ENCODE measurements around the gene DAB2IP.
"Not testable (repeated sequence)": the region's sequence is repeated elsewhere in the genome, so short reads cannot be mapped to it uniquely, and the experiment has no call there.

The DAB2IP gene

DNA sequence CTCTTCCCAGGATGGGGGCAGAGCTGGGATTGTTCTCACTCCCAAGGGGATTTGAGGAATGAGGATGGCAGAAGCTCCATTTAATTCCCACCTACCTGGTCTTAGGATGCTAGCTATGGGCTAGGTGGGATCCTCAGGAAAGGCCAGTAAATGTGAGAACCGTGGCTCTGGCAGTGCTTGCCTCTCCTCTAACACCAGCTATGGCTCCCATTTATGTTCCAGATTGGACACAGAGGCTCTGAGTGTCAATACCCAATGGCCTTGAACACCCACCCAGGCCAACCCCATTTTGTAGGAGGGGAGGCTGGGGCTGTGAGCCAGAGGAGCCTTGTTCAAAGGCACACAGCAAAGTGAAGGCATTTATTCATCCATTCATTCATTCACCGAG, 10.2 kb upstream of the DAB2IP start:
- ATAC-seq (ENCODE audit: insufficient read depth, low read depth), result no peak
- Histone ChIP-seq H4K20me1 (ENCODE audit: insufficient read depth, low read length) (no peaks in the 10 kb centered on the region), H3K4me2 (ENCODE audit: insufficient read depth, low read length) (no peak overlapping the region), H3K4me3 (ENCODE audit: low read depth in 1 of 2, low read length in 2 of 2) (no peak overlapping the region), H3K36me3 (ENCODE audit: insufficient read depth, low read length) (no peaks in the 10 kb centered on the region), H3K27me3 (ENCODE audit: insufficient read depth, low read length, poor library complexity) (no peaks in the 10 kb centered on the region), H3K27ac (ENCODE audit: low read length) (no peak overlapping the region), H2AFZ (ENCODE audit: low read depth, low read length) (no peak overlapping the region), H3K9me3 (ENCODE audit: insufficient read depth, low read length, severe bottlenecking) (no peaks in the 10 kb centered on the region), H3K9ac (ENCODE audit: low read depth, low read length) (no peak overlapping the region), H3K79me2 (ENCODE audit: insufficient read depth, low read length) (no peaks in the 10 kb centered on the region), H3K4me1 (ENCODE audit: insufficient read depth, low read length) (no peaks in the 10 kb centered on the region)
- DNase-seq, result no peak
- TF ChIP-seq, protein P1, sequence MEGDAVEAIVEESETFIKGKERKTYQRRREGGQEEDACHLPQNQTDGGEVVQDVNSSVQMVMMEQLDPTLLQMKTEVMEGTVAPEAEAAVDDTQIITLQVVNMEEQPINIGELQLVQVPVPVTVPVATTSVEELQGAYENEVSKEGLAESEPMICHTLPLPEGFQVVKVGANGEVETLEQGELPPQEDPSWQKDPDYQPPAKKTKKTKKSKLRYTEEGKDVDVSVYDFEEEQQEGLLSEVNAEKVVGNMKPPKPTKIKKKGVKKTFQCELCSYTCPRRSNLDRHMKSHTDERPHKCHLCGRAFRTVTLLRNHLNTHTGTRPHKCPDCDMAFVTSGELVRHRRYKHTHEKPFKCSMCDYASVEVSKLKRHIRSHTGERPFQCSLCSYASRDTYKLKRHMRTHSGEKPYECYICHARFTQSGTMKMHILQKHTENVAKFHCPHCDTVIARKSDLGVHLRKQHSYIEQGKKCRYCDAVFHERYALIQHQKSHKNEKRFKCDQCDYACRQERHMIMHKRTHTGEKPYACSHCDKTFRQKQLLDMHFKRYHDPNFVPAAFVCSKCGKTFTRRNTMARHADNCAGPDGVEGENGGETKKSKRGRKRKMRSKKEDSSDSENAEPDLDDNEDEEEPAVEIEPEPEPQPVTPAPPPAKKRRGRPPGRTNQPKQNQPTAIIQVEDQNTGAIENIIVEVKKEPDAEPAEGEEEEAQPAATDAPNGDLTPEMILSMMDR (IDR thresholded peaks at IDR 0.05; ENCODE audit: borderline replicate concordance, extremely low read depth, low read length, poor library complexity, severe bottlenecking), result no peak
- TF ChIP-seq EZH2 (IDR thresholded peaks at IDR 0.05; ENCODE audit: borderline replicate concordance, low read depth, low read length, severe bottlenecking), result no peak

DNA sequence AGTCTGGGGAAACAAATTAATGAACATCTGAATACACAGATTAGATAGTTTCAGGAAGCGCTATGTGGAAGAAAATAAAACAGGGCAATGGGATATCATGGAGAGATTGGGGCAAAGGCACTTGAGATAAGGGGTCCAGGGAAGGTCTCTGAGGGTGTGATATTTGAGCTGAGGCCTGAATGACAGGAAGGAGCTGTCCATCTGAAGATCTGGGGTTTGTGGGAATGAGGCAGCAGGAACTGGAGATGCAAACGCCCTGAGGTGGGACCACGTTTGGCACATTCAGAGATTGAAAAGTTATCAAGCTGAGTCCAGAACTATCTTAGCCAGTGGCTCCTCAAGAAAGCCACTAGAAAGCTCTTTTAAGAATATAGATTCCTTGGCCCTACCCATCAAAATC, 8.7 kb upstream of the DAB2IP start:
- H3K79me2 ChIP-seq (ENCODE audit: insufficient read depth, low read length), result no peaks in the 10 kb centered on the region
- no peak for ATAC-seq (ENCODE audit: insufficient read depth, low read depth)
- no peaks in the 10 kb centered on the region for H3K36me3 ChIP-seq (ENCODE audit: insufficient read depth, low read length)
- no peak overlapping the region for H3K4me2 ChIP-seq (ENCODE audit: insufficient read depth, low read length)
- no peaks in the 10 kb centered on the region for H3K4me1 ChIP-seq (ENCODE audit: insufficient read depth, low read length)
- H3K9me3 ChIP-seq (ENCODE audit: insufficient read depth, low read length, severe bottlenecking), result no peaks in the 10 kb centered on the region
- no peak for DNase-seq
- no peaks in the 10 kb centered on the region for H3K27me3 ChIP-seq (ENCODE audit: insufficient read depth, low read length, poor library complexity)
- no peak overlapping the region for H3K9ac ChIP-seq (ENCODE audit: low read depth, low read length)
- no peak overlapping the region for H3K4me3 ChIP-seq (ENCODE audit: low read depth in 1 of 2, low read length in 2 of 2)
- TF ChIP-seq, protein P1 (IDR thresholded peaks at IDR 0.05; ENCODE audit: borderline replicate concordance, extremely low read depth, low read length, poor library complexity, severe bottlenecking), result no peak
- TF ChIP-seq EZH2 (IDR thresholded peaks at IDR 0.05; ENCODE audit: borderline replicate concordance, low read depth, low read length, severe bottlenecking), result no peak
- no peak overlapping the region for H3K27ac ChIP-seq (ENCODE audit: low read length)
- H4K20me1 ChIP-seq (ENCODE audit: insufficient read depth, low read length), result no peaks in the 10 kb centered on the region
- H2AFZ ChIP-seq (ENCODE audit: low read depth, low read length), result no peak overlapping the region

DNA sequence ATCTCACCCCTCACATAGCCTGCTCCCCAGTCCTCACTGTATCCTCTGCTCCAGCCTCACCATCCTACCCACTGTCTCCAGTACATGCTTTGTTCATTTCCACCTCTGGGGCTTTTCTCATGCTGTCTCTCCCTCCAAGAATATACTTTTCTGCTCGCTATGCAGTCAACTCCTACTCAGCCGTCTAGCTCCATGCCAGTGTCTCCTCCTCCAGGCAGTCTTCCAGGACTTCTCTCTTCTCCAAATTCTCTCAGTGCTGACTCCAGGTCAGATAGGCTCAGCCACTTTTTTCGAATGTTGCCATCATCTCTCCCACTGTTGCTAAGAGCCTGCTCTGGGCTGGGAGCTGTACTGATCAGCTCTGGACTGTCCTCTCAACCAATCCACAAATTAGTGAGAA, 8.0 kb upstream of the DAB2IP start:
- Histone ChIP-seq H3K27me3 (ENCODE audit: insufficient read depth, low read length, poor library complexity) (no peaks in the 10 kb centered on the region), H3K9ac (ENCODE audit: low read depth, low read length) (no peak overlapping the region), H3K9me3 (ENCODE audit: insufficient read depth, low read length, severe bottlenecking) (no peaks in the 10 kb centered on the region), H4K20me1 (ENCODE audit: insufficient read depth, low read length) (no peaks in the 10 kb centered on the region), H3K4me1 (ENCODE audit: insufficient read depth, low read length) (no peaks in the 10 kb centered on the region), H3K4me3 (ENCODE audit: low read depth in 1 of 2, low read length in 2 of 2) (no peak overlapping the region), H3K4me2 (ENCODE audit: insufficient read depth, low read length) (no peak overlapping the region), H3K27ac (ENCODE audit: low read length) (no peak overlapping the region), H2AFZ (ENCODE audit: low read depth, low read length) (no peak overlapping the region), H3K36me3 (ENCODE audit: insufficient read depth, low read length) (no peaks in the 10 kb centered on the region), H3K79me2 (ENCODE audit: insufficient read depth, low read length) (no peaks in the 10 kb centered on the region)
- ATAC-seq (ENCODE audit: insufficient read depth, low read depth) (no peak), DNase-seq (no peak)
- no peak for TF ChIP-seq EZH2 (IDR thresholded peaks at IDR 0.05; ENCODE audit: borderline replicate concordance, low read depth, low read length, severe bottlenecking)
- TF ChIP-seq, protein P1 (IDR thresholded peaks at IDR 0.05; ENCODE audit: borderline replicate concordance, extremely low read depth, low read length, poor library complexity, severe bottlenecking), result no peak

DNA sequence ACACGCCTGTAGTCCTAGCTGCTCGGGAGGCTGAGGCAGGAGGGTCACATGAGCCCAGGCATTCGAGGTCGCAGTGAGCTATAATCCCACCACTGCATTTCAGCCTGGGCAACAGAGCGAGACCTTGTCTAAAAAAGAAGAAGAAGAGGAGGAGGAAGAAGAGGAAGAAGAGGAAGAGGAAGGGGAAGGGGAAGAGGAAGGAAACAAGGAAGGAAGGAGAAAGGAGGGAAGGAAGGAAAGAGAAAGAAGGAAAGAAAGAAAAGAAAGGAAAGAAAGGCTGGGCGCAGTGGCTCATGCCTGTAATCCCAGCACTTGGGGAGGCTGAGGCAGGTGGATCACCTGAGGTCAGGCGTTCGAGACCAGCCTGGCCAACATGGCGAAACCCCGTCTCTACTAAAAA, 7.4 kb upstream of the DAB2IP start:
- H3K9ac ChIP-seq (ENCODE audit: low read depth, low read length); H3K79me2 ChIP-seq (ENCODE audit: insufficient read depth, low read length); H3K36me3 ChIP-seq (ENCODE audit: insufficient read depth, low read length); H3K4me2 ChIP-seq (ENCODE audit: insufficient read depth, low read length); DNase-seq; H3K27ac ChIP-seq (ENCODE audit: low read length); ATAC-seq (ENCODE audit: insufficient read depth, low read depth); H3K27me3 ChIP-seq (ENCODE audit: insufficient read depth, low read length, poor library complexity); H2AFZ ChIP-seq (ENCODE audit: low read depth, low read length); H3K9me3 ChIP-seq (ENCODE audit: insufficient read depth, low read length, severe bottlenecking); H3K4me3 ChIP-seq (ENCODE audit: low read depth in 1 of 2, low read length in 2 of 2); H4K20me1 ChIP-seq (ENCODE audit: insufficient read depth, low read length); H3K4me1 ChIP-seq (ENCODE audit: insufficient read depth, low read length): not testable (repeated sequence)

Measured in DND-41 (cell line).